HEK293T (cell line): ENCODE data around the gene IL10.

ENCODE experiments used
- BHLHE40 ChIP-seq: fragments of 450-650 bp; IDR thresholded peaks from 2 replicates; pipeline ENCODE4 v1.6.1; 2016; ENCODE audit warnings: mild to moderate bottlenecking, moderate library complexity, borderline replicate concordance
- FOXA1 ChIP-seq: fragments of 450-650 bp; IDR thresholded peaks from 2 replicates; pipeline ENCODE4 v1.6.1; 2016; ENCODE audit warnings: mild to moderate bottlenecking
- FOXK2 ChIP-seq: fragments of 450-650 bp; IDR thresholded peaks from 2 replicates; pipeline ENCODE4 v1.6.1; 2016; ENCODE audit warnings: mild to moderate bottlenecking
- FOXM1 ChIP-seq: fragments of 450-650 bp; IDR thresholded peaks from 2 replicates; pipeline ENCODE4 v1.6.1; 2017; ENCODE audit warnings: mild to moderate bottlenecking, borderline replicate concordance
- HDGF ChIP-seq: fragments of 450-650 bp; IDR thresholded peaks from 2 replicates; pipeline ENCODE4 v1.6.1; 2017; ENCODE audit warnings: antibody characterized with exemption, borderline replicate concordance
- LEF1 ChIP-seq: fragments of 450-650 bp; IDR thresholded peaks from 2 replicates; pipeline ENCODE4 v1.6.1; 2017; ENCODE audit warnings: mild to moderate bottlenecking, borderline replicate concordance
- NFRKB ChIP-seq: fragments of 450-650 bp; IDR thresholded peaks from 2 replicates; pipeline ENCODE4 v1.6.1; 2016; ENCODE audit warnings: mild to moderate bottlenecking, moderate library complexity
- SP1 ChIP-seq: fragments of 450-650 bp; IDR thresholded peaks from 2 replicates; pipeline ENCODE4 v1.6.1; 2017
- SUZ12 ChIP-seq: fragments of 450-650 bp; IDR thresholded peaks from 2 replicates; pipeline ENCODE4 v1.6.1; 2016; ENCODE audit warnings: mild to moderate bottlenecking

GRCh38 chr1:206776229-206776628 lies 3.9 kb upstream of the IL10 start:
- no peak for TF ChIP-seq FOXA1
- TF ChIP-seq SP1, result no peak
- TF ChIP-seq SUZ12, result no peak
- no peak for TF ChIP-seq BHLHE40
- no peak for TF ChIP-seq HDGF
- no peak for TF ChIP-seq LEF1
- no peak for TF ChIP-seq FOXM1
- no peak for TF ChIP-seq NFRKB
- TF ChIP-seq FOXK2, result no peak
